ENCODE measurements around the gene MRPL44.

GRCh38 chr2:223989856-223990232, 32.6 kb downstream of the MRPL44 start:
- TF ChIP-seq EZH2 (IDR thresholded peaks at IDR 0.05; ENCODE audit: insufficient read depth, poor library complexity, severe bottlenecking) = no peak
- no peak for TF ChIP-seq EZH2phosphoT487 (IDR thresholded peaks at IDR 0.05; ENCODE audit: insufficient read depth, low read depth)
